ENCODE results near the gene XPR1. TPM values are rescaled to one million over a fixed set of nuclear protein-coding genes. Genes with fewer than 3 reads are reported as not detected.
"Not testable (repeated sequence)": the region's sequence is repeated elsewhere in the genome, so short reads cannot be mapped to it uniquely, and the experiment has no call there.

The XPR1 gene
- total RNA-seq, 1 donor from 2014 or later: 37.9 TPM

DNA sequence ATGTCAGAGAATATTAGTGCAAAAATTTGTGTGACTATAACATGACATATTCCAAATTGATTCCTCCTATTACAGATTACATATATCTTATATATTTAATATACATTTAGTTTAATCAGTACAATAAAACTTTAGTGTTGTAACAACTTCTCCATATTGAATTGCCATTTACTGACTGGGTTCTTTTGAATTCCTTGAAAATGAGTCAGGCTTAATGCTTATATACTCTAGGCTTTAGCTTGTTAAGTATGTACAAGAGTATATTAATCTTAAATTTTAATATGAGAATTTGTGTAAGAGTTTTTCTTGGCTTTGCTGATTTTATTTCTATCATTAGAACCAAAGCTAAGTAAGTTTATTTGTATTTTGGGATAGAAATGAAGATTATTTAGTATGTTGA is 40.3 kb downstream of the XPR1 start:
- Mint-ChIP-seq H3K9me3 (peaks cover 36% of the 10 kb centered on the region), H3K27ac (no peak overlapping the region), H3K27me3 (ENCODE audit: low read depth) (no peaks in the 10 kb centered on the region), H3K4me3 (no peak overlapping the region), H3K36me3 (peaks cover 32% of the 10 kb centered on the region), H3K4me1 (no peaks in the 10 kb centered on the region)
- DNase-seq (ENCODE audit: low spot score in 2 of 2, unreplicated experiment in 2 of 2): no peak
- TF ChIP-seq, protein P1, sequence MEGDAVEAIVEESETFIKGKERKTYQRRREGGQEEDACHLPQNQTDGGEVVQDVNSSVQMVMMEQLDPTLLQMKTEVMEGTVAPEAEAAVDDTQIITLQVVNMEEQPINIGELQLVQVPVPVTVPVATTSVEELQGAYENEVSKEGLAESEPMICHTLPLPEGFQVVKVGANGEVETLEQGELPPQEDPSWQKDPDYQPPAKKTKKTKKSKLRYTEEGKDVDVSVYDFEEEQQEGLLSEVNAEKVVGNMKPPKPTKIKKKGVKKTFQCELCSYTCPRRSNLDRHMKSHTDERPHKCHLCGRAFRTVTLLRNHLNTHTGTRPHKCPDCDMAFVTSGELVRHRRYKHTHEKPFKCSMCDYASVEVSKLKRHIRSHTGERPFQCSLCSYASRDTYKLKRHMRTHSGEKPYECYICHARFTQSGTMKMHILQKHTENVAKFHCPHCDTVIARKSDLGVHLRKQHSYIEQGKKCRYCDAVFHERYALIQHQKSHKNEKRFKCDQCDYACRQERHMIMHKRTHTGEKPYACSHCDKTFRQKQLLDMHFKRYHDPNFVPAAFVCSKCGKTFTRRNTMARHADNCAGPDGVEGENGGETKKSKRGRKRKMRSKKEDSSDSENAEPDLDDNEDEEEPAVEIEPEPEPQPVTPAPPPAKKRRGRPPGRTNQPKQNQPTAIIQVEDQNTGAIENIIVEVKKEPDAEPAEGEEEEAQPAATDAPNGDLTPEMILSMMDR (IDR thresholded peaks at IDR 0.05; ENCODE audit: unreplicated experiment): no peak

DNA sequence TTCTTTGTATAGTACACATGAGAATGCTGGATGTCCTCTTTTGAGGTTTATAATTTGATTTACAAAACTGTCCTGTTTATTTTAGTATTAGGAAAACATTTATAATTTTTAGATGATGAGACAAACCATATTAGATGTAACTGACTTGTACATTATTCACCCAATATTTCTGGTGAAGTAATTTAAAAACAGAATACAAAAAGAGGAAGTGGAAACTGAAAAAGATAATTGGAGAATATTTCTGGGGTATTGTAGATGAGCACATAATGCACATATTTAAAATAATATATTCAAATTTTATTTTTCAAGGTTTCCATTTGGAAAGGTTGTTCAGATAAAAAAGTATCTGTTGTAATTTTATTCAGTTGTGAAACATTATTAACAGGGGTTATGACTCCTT is 40.7 kb downstream of the XPR1 start:
- Mint-ChIP-seq H3K36me3 (peaks cover 28% of the 10 kb centered on the region), H3K27ac (no peak overlapping the region), H3K4me1 (no peaks in the 10 kb centered on the region), H3K4me3 (no peak overlapping the region), H3K27me3 (ENCODE audit: low read depth) (no peaks in the 10 kb centered on the region), H3K9me3 (peaks cover 32% of the 10 kb centered on the region)
- DNase-seq (ENCODE audit: low spot score in 2 of 2, unreplicated experiment in 2 of 2): no peak
- TF ChIP-seq, protein P1 (IDR thresholded peaks at IDR 0.05; ENCODE audit: unreplicated experiment): no peak

DNA sequence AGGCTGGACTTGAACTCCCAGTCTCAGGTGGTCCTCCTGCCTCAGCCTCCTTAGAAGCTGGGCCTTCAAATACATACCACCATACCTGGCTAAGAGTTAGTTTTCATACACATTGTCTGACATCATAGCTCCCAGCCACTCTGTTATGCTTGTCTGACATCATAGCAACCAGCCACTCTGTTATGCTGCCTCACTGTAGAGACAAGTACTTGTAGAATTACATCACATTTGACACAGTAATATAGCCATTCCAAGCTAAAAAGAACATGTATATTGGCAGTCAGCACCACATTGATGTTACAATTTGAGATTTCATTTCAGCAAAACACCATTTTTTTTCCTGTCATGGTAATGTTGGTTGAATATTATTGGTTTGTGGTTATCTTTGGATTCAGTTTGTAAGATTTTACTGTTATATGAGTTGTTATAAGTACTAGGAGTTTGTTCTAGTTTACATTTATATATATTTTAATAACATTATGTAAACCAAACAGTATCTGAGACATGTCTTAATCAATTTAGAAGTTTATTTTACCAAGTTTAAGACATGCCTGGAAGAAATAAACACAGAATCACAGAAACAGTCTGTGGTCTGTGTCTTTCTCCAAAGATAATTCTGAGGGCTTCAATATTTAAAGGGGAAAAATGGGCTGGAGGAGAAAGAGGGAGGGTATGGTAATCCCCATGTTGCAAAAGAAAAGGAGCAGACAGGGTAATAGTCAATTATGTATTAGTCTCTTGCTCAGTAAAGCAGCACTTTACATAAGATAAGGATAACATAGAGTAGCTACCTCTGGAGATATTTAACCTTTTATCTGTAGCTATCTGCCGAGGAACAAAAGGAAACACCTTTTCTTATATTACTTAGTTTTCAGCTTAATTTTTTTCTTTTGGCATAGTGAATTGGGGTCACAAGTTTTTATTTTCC is 43.0 kb downstream of the XPR1 start:
- Mint-ChIP-seq H3K27me3 (ENCODE audit: low read depth) (no peaks in the 10 kb centered on the region), H3K36me3 (peaks cover 25% of the 10 kb centered on the region), H3K27ac (peak overlapping the region; percentile 30), H3K4me3 (no peak overlapping the region), H3K9me3 (peaks cover 21% of the 10 kb centered on the region), H3K4me1 (no peaks in the 10 kb centered on the region)
- TF ChIP-seq, protein P1 (IDR thresholded peaks at IDR 0.05; ENCODE audit: unreplicated experiment): no peak
- DNase-seq (ENCODE audit: low spot score in 2 of 2, unreplicated experiment in 2 of 2): no peak

DNA sequence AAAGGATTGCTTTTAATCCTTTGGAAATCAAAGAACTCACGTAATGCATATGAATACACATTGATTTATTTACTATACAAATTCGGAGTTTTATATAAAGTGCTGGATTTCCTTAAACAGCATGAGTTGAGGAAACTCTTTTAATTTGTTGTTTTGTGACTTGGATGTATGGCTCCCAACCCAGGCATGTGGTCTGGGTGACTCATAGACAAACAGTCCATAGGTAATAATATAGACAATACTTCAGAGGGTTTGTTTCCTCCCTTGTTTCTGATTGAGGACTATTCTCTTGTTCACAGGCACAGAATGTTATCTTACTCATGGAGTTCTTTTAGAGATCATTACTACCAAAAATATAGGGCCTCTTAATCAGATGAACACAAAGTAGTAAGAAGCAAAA is 43.8 kb downstream of the XPR1 start:
- Mint-ChIP-seq H3K9me3 (peaks cover 18% of the 10 kb centered on the region), H3K36me3 (peaks cover 22% of the 10 kb centered on the region), H3K27ac (peak overlapping the region; percentile 30), H3K4me1 (no peaks in the 10 kb centered on the region), H3K4me3 (no peak overlapping the region), H3K27me3 (ENCODE audit: low read depth) (no peaks in the 10 kb centered on the region)
- TF ChIP-seq, protein P1 (IDR thresholded peaks at IDR 0.05; ENCODE audit: unreplicated experiment): no peak
- no peak for DNase-seq (ENCODE audit: low spot score in 2 of 2, unreplicated experiment in 2 of 2)

DNA sequence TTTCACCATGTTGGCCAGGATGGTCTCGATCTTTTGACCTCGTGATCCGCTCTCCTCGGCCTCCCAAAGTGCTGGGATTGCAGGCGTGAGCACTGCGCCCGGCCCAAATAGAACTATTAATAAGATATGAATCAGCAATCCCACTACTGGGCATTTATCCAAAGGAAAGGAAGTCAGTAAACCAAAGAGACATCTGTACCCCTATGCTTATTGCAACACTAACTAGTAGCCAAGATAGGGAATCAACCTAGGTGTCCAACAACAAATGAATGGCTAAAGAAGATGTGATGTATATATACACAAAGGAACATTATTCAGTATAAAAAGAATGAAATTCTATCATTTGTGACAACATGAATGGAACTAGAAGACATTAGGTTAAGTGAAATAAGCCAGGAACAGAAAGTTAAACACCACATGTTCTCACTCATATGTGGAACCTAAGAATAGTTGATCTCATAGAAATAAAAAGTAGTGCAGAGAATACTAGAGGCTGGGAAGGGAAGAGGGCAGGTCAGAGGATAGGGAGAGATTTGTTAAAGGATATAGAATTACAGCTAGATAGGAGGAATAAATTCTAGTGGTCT is 48.8 kb downstream of the XPR1 start:
- Mint-ChIP-seq H3K36me3 (peaks cover 27% of the 10 kb centered on the region), H3K27me3 (ENCODE audit: low read depth) (no peaks in the 10 kb centered on the region), H3K4me1 (no peaks in the 10 kb centered on the region), H3K9me3 (peaks cover 10% of the 10 kb centered on the region), H3K27ac (no peak overlapping the region), H3K4me3 (no peak overlapping the region)
- no peak for DNase-seq (ENCODE audit: low spot score in 2 of 2, unreplicated experiment in 2 of 2)
- TF ChIP-seq, protein P1 (IDR thresholded peaks at IDR 0.05; ENCODE audit: unreplicated experiment): no peak

DNA sequence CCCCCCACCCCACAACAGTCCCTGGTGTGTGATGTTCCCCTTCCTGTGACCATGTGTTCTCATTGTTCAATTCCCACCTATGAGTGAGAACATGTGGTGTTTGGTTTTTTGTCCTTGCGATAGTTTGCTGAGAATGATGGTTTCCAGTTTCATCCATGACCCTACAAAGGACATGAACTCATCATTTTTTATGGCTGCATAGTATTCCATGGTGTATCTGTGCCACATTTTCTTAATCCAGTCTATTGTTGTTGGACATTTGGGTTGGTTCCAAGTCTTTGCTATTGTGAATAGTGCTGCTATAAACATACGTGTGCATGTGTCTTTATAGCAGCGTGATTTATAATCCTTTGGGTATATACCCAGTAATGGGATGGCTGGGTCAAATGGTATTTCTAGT is 51.3 kb downstream of the XPR1 start:
- H3K27me3 Mint-ChIP-seq (ENCODE audit: low read depth); DNase-seq (ENCODE audit: low spot score in 2 of 2, unreplicated experiment in 2 of 2); H3K27ac Mint-ChIP-seq; H3K4me3 Mint-ChIP-seq; H3K4me1 Mint-ChIP-seq: not testable (repeated sequence)
- Mint-ChIP-seq H3K9me3 (peaks cover 14% of the 10 kb centered on the region), H3K36me3 (peaks cover 32% of the 10 kb centered on the region)
